ENCODE data around the gene GLIPR2. TPM values are rescaled to one million over a fixed set of nuclear protein-coding genes. Genes with fewer than 3 reads are reported as not detected.

Gene GLIPR2
- total and polyA plus RNA-seq, 2 of the 13 experiments (the other 11 are each of a cell fraction or from before 2014, with no cell fraction given), result 0.08 to 0.42 TPM

GRCh38 chr9:36125062-36125855, 11.3 kb upstream of the GLIPR2 start:
- intact Hi-C loops (cut with micrococcal nuclease; ENCODE audit: unreplicated experiment) (no loop called here), in situ Hi-C loops (cut with HindIII; ENCODE audit: extremely low pct_ligation_motif_present, low pct_unique_long_range_greater_than_20kb) (no loop called here)
- peak; percentile 37 for ATAC-seq
- Histone ChIP-seq H4K20me1 (ENCODE audit: insufficient read depth, low read length) (no peaks in the 10 kb centered on the region), H3K36me3 (replicated peaks in 1 of 2; ENCODE audit: control insufficient read depth in 1 of 2, insufficient read depth in 2 of 2, low read length in 2 of 2) (no peaks in the 10 kb centered on the region), H3K27ac (ENCODE audit: extremely low read length, insufficient read depth, low read length) (no peak overlapping the region), H3K79me2 (ENCODE audit: insufficient read depth, low read length) (no peaks in the 10 kb centered on the region), H3K9me3 (ENCODE audit: low read length) (no peaks in the 10 kb centered on the region), H3K4me1 (ENCODE audit: insufficient read depth, low read length) (peaks cover 7% of the 10 kb centered on the region), H3K4me3 (replicated peaks in 1 of 3; ENCODE audit: insufficient read depth in 1 of 3, low read depth in 2 of 3, low read length in 3 of 3) (no peak overlapping the region), H3K4me2 (ENCODE audit: low read depth, low read length) (no peak overlapping the region), H3K27me3 (ENCODE audit: control insufficient read depth in 1 of 2, insufficient read depth in 2 of 2, low read length in 2 of 2) (peaks cover 0 to 10% of the 10 kb centered on the region in 2 experiments; a peak in 3 of 5 replicates), H2AFZ (ENCODE audit: low read length) (no peak overlapping the region), H3K9ac (ENCODE audit: insufficient read depth, low read depth, low read length) (no peak overlapping the region)
- TF ChIP-seq USF2 (IDR thresholded peaks at IDR 0.05; ENCODE audit: low read depth, low read length), result no peak
- peak; percentile 25; the same call in 1 of the 2 replicates for TF ChIP-seq USF2 (CRISPR knock-in tag; IDR thresholded peaks at IDR 0.05; ENCODE audit: borderline replicate concordance)
- no peak for TF ChIP-seq ZNF639 (CRISPR knock-in tag; conservative IDR thresholded peaks at IDR 0.05)
- no peak for TF ChIP-seq ZNF776 (CRISPR knock-in tag; IDR thresholded peaks at IDR 0.05)
- ChIA-PET POLR2A (no interaction called here), CTCF (ENCODE audit: low intra/inter-chr PET ratio, low total read pairs) (no interaction called here)
- WGBS (ENCODE audit: low lambda C conversion rate), result 28% methylated on average over 8 of the region's 10 CpGs
- no peak for DNase-seq (ENCODE audit: low spot score)
- FAIRE-seq, result no peak
- BruUV-seq (replicated peaks), result no TSS peak
